B cell (primary cell): ENCODE measurements around the gene SFMBT2.

Source experiments
- EZH2 ChIP-seq: IDR thresholded peaks from 2 replicates; pipeline ENCODE4 v1.6.1; 2012; ENCODE audit warnings: borderline replicate concordance, low read depth, mild to moderate bottlenecking, moderate library complexity, low read length; ENCODE audit not compliant: insufficient read depth, poor library complexity, severe bottlenecking
- TF ChIP-seq, protein P1 (sequence below): fragments of 200-600 bp; IDR thresholded peaks from one replicate; pipeline ENCODE4 v1.8.0; 2022; ENCODE audit warnings: antibody characterized with exemption, mild to moderate bottlenecking

DNA sequence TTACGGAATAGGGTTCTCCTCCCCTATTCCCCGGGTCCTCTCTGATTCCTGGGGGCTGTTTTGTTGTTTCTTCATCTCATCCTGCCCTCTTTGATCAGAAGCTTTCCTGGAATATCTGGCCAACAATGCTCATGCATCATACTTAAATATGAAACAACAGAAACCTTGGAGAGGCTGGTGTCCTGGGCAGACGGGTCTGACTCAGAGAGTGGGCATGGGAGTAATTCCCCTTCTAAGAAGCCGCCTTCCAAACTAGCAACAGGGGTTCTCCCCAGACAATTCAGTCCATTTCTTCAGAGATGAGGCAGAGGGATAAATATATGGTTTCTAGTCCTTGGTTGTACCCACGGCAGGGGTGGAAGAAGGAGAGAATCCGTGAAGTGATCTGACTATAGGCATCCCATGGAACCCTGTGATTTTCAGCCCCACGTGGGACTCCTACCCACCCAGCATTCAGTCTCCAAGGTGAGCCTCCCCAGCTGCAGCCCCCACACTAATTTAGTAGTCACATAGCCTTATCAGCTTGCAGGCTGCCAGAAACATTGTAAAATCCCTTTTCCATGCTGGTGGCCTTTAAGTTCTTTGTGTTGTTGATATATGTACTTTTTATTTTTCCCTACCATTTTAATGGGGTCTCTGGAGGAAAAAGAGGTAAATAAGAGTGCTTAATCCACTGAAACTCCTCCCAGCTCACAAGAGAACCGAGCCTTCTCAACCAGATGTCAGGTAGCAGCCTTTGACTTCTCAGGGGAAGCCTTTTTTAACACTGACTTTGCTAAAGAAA, 119.2 kb downstream of the SFMBT2 start:
- TF ChIP-seq, protein P1, sequence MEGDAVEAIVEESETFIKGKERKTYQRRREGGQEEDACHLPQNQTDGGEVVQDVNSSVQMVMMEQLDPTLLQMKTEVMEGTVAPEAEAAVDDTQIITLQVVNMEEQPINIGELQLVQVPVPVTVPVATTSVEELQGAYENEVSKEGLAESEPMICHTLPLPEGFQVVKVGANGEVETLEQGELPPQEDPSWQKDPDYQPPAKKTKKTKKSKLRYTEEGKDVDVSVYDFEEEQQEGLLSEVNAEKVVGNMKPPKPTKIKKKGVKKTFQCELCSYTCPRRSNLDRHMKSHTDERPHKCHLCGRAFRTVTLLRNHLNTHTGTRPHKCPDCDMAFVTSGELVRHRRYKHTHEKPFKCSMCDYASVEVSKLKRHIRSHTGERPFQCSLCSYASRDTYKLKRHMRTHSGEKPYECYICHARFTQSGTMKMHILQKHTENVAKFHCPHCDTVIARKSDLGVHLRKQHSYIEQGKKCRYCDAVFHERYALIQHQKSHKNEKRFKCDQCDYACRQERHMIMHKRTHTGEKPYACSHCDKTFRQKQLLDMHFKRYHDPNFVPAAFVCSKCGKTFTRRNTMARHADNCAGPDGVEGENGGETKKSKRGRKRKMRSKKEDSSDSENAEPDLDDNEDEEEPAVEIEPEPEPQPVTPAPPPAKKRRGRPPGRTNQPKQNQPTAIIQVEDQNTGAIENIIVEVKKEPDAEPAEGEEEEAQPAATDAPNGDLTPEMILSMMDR, result no peak
- no peak for TF ChIP-seq EZH2
